Pons (tissue), 1 donor: ENCODE results near the gene PLEKHF1.

Source experiments
- DNase-seq: peaks from one replicate; pipeline ENCODE4 v3.0.0-alpha.2; 2016; ENCODE audit warnings: low spot score

The PLEKHF1 gene

GRCh38 chr19:29678484-29679106, 13.3 kb downstream of the PLEKHF1 start:
- peak; percentile 37 for DNase-seq

- no peak for DNase-seq
These were observed 14.4 kb downstream of the PLEKHF1 start for GRCh38 chr19:29679598-29680210.

GRCh38 chr19:29680447-29680846, 15.2 kb downstream of the PLEKHF1 start:
- no peak for DNase-seq

GRCh38 chr19:29680937-29681336, 15.7 kb downstream of the PLEKHF1 start:
- no peak for DNase-seq

GRCh38 chr19:29681422-29682235, 16.4 kb downstream of the PLEKHF1 start:
- DNase-seq: no peak

GRCh38 chr19:29682236-29682895, 17.1 kb downstream of the PLEKHF1 start:
- DNase-seq: peak; percentile 46

GRCh38 chr19:29683009-29683408, 17.7 kb downstream of the PLEKHF1 start:
- peak; percentile 98 for DNase-seq

GRCh38 chr19:29685326-29685725, 20.1 kb downstream of the PLEKHF1 start:
- DNase-seq: no peak

- no peak for DNase-seq
These were observed 21.1 kb downstream of the PLEKHF1 start for GRCh38 chr19:29686285-29686805.

GRCh38 chr19:29687244-29687896, 22.1 kb downstream of the PLEKHF1 start:
- no peak for DNase-seq

- DNase-seq: no peak
These were observed 22.9 kb downstream of the PLEKHF1 start for GRCh38 chr19:29687897-29688728.

GRCh38 chr19:29690842-29691241, 25.6 kb downstream of the PLEKHF1 start:
- DNase-seq: no peak

- no peak for DNase-seq
These were observed 28.9 kb downstream of the PLEKHF1 start for GRCh38 chr19:29694161-29694560.

GRCh38 chr19:29694669-29695627, 29.7 kb downstream of the PLEKHF1 start:
- peak; percentile 94 for DNase-seq

GRCh38 chr19:29695765-29696564, 30.7 kb downstream of the PLEKHF1 start:
- DNase-seq: no peak

GRCh38 chr19:29696565-29696846, 31.2 kb downstream of the PLEKHF1 start:
- no peak for DNase-seq

GRCh38 chr19:29697523-29698261, 32.4 kb downstream of the PLEKHF1 start:
- DNase-seq: no peak

- no peak for DNase-seq
These were observed 34.6 kb downstream of the PLEKHF1 start for GRCh38 chr19:29699861-29700260.
